H1 (cell line): ENCODE results near the gene MYL5. TPM values are rescaled to one million over a fixed set of nuclear protein-coding genes. Genes with fewer than 3 reads are reported as not detected.

Experiments used
- CTCF ChIA-PET: fragments of 300-600 bp; sonication (Branson Sonifier 250); formaldehyde crosslinking; loops from one replicate; lab custom pipeline; 2021; ENCODE audit not compliant: partially characterized antibody; lab: Charles Lee
- POLR2A ChIA-PET: fragments of 300-600 bp; sonication (Branson Sonifier 250); formaldehyde crosslinking; loops from one replicate; lab custom pipeline; 2021; ENCODE audit warnings: inconsistent platforms; ENCODE audit not compliant: partially characterized antibody; lab: Charles Lee
- DNase-seq, 2 experiments: peaks; one replicate each; pipeline versions ENCODE4 v3.0.0 to v3.0.0-alpha.2; 2010 to 2022; ENCODE audit warnings: low spot score in 2 of 2, low read depth in 1 of 2, mixed read lengths in 1 of 2
- FAIRE-seq: peaks from 2 replicates; lab custom pipeline; 2011; peaks lifted over from hg19 to GRCh38; lab: Jason Lieb, UNC
- H2AFZ ChIP-seq: 2 replicates; pipeline ENCODE4 v1.8.1; 2012; ENCODE audit warnings: low read length, inconsistent platforms
- H2AK5ac ChIP-seq: 2 replicates; pipeline ENCODE4 v1.6.1; 2013; ENCODE audit warnings: low read depth, low read length
- H2BK120ac ChIP-seq: replicated peaks from 2 replicates; pipeline ENCODE3; 2013; ENCODE audit warnings: low read depth, low read length, inconsistent platforms
- H2BK12ac ChIP-seq: 2 replicates; pipeline ENCODE4 v1.6.1; 2013; ENCODE audit warnings: low read depth, low read length
- H2BK15ac ChIP-seq: 2 replicates; pipeline ENCODE4 v1.6.1; 2013; ENCODE audit warnings: low read length
- H2BK20ac ChIP-seq: 2 replicates; pipeline ENCODE4 v1.6.1; 2013; ENCODE audit warnings: low read length
- H2BK5ac ChIP-seq: 2 replicates; pipeline ENCODE4 v1.6.1; 2013; ENCODE audit warnings: low read depth, low read length
- H3K14ac ChIP-seq: 2 replicates; pipeline ENCODE4 v1.6.1; 2013; ENCODE audit warnings: inconsistent platforms; ENCODE audit not compliant: insufficient read length
- H3K18ac ChIP-seq: 2 replicates; pipeline ENCODE4 v1.6.1; 2013; ENCODE audit warnings: low read length; ENCODE audit errors: extremely low read depth
- H3K23ac ChIP-seq: 2 replicates; pipeline ENCODE4 v1.6.1; 2013; ENCODE audit warnings: inconsistent platforms; ENCODE audit not compliant: insufficient read length
- H3K23me2 ChIP-seq: 2 replicates; pipeline ENCODE4 v1.6.1; 2013; ENCODE audit warnings: low read depth, low read length
- H3K27ac ChIP-seq: 2 replicates; pipeline ENCODE4 v1.6.1; 2011; ENCODE audit warnings: low read depth, low read length, inconsistent platforms
- H3K27me3 ChIP-seq, 4 experiments: replicated peaks in 1 of 4; 1 replicate in 1 of 4; 2 replicates in 3 of 4; pipeline versions ENCODE4 v1.6.1 to v1.8.1; 2011 to 2013; ENCODE audit warnings: low read length in 3 of 4, mild to moderate bottlenecking in 3 of 4, inconsistent platforms in 2 of 4, mixed read lengths in 2 of 4, moderate library complexity in 1 of 4; ENCODE audit not compliant: control insufficient read depth in 3 of 4, insufficient read depth in 3 of 4; ENCODE audit errors: extremely low read depth in 1 of 4
- H3K36me3 ChIP-seq, 4 experiments: 2 replicates each; pipeline versions ENCODE4 v1.6.1 to v1.8.1; 2011 to 2013; ENCODE audit warnings: mild to moderate bottlenecking in 4 of 4, low read length in 3 of 4, moderate library complexity in 2 of 4, control low read depth in 1 of 4, inconsistent platforms in 1 of 4; ENCODE audit not compliant: insufficient read depth in 4 of 4, control insufficient read depth in 2 of 4
- H3K4ac ChIP-seq: replicated peaks from 2 replicates; pipeline ENCODE3; 2013; ENCODE audit warnings: low read length, low read depth, mixed read lengths, inconsistent platforms; ENCODE audit not compliant: insufficient read length
- H3K4me1 ChIP-seq, 4 experiments: replicated peaks in 1 of 4; 1 replicate in 1 of 4; 2 replicates in 3 of 4; pipeline versions ENCODE4 v1.6.1 to v1.8.1; 2011 to 2013; ENCODE audit warnings: low read length in 3 of 4, inconsistent platforms in 2 of 4, mixed read lengths in 1 of 4; ENCODE audit not compliant: insufficient read depth in 4 of 4, control insufficient read depth in 3 of 4
- H3K4me2 ChIP-seq, 2 experiments: 2 replicates each; pipeline versions ENCODE4 v1.6.1 to v1.8.1; 2011 to 2013; ENCODE audit warnings: low read depth in 2 of 2, low read length in 2 of 2, control low read depth in 1 of 2, inconsistent platforms in 1 of 2, mild to moderate bottlenecking in 1 of 2; ENCODE audit not compliant: insufficient read depth in 1 of 2
- H3K4me3 ChIP-seq, 4 experiments: fragments of 200-600, 300-600 bp in 1 of 4; sonication (generic), shearing (Covaris generic), sonication (Bioruptor Twin) in 1 of 4; 2 replicates each; pipeline versions ENCODE4 v1.5.1 to v1.8.1; 2011 to 2016; ENCODE audit warnings: low read length in 4 of 4, low read depth in 3 of 4, control low read depth in 2 of 4, inconsistent platforms in 2 of 4, mild to moderate bottlenecking in 2 of 4, mixed read lengths in 1 of 4, moderate library complexity in 1 of 4; ENCODE audit not compliant: insufficient read depth in 2 of 4; ENCODE audit errors: extremely low read depth in 1 of 4
- H3K56ac ChIP-seq: replicated peaks from 2 replicates; pipeline ENCODE3; 2013; ENCODE audit warnings: low read depth, mild to moderate bottlenecking, mixed read lengths, low read length, inconsistent platforms; ENCODE audit not compliant: insufficient read length
- H3K79me1 ChIP-seq: 2 replicates; pipeline ENCODE4 v1.6.1; 2013; ENCODE audit warnings: low read depth, low read length, control low read depth
- H3K79me2 ChIP-seq, 2 experiments: 2 replicates each; pipeline versions ENCODE4 v1.6.1 to v1.8.1; 2012 to 2013; ENCODE audit warnings: low read length in 2 of 2, mild to moderate bottlenecking in 2 of 2, inconsistent platforms in 1 of 2; ENCODE audit not compliant: insufficient read depth in 2 of 2, control insufficient read depth in 1 of 2
- H3K9ac ChIP-seq, 4 experiments: replicated peaks in 1 of 4; 1 replicate in 1 of 4; 2 replicates in 3 of 4; pipeline versions ENCODE4 v1.6.1 to v1.8.1; 2011 to 2013; ENCODE audit warnings: low read depth in 3 of 4, low read length in 3 of 4, control low read depth in 2 of 4, mild to moderate bottlenecking in 2 of 4, moderate library complexity in 2 of 4, inconsistent platforms in 1 of 4; ENCODE audit errors: extremely low read depth in 1 of 4
- H3K9me3 ChIP-seq, 2 experiments: 2 replicates each; pipeline versions ENCODE4 v1.6.1 to v1.8.1; 2012 to 2013; ENCODE audit warnings: mild to moderate bottlenecking in 2 of 2, moderate library complexity in 2 of 2, control low read depth in 1 of 2, inconsistent platforms in 1 of 2, low read depth in 1 of 2, low read length in 1 of 2, mixed read lengths in 1 of 2; ENCODE audit not compliant: insufficient read depth in 2 of 2
- H4K20me1 ChIP-seq, 2 experiments: replicated peaks in 1 of 2; 2 replicates each; pipeline versions ENCODE3 to v1.8.1; 2011 to 2013; ENCODE audit warnings: inconsistent platforms in 2 of 2, low read length in 2 of 2, mild to moderate bottlenecking in 1 of 2; ENCODE audit not compliant: insufficient read depth in 2 of 2, control insufficient read depth in 1 of 2
- H4K5ac ChIP-seq: 2 replicates; pipeline ENCODE4 v1.6.1; 2013; ENCODE audit warnings: low read length, low read depth, mixed read lengths, inconsistent platforms; ENCODE audit not compliant: insufficient read length
- H4K8ac ChIP-seq: 2 replicates; pipeline ENCODE4 v1.8.0; 2013; ENCODE audit warnings: mild to moderate bottlenecking, moderate library complexity, low read length, inconsistent platforms; ENCODE audit not compliant: insufficient read depth; ENCODE audit errors: extremely low read depth
- H4K91ac ChIP-seq: replicated peaks from 2 replicates; pipeline ENCODE3; 2013; ENCODE audit warnings: low read length, mixed read lengths, inconsistent platforms; ENCODE audit not compliant: insufficient read length
- CREB1 ChIP-seq: IDR thresholded peaks from 2 replicates; pipeline ENCODE4 v1.6.1; 2012; ENCODE audit warnings: inconsistent platforms
- CTBP2 ChIP-seq: IDR thresholded peaks from 2 replicates; pipeline ENCODE4 v1.7.0; 2011; ENCODE audit warnings: borderline replicate concordance, mild to moderate bottlenecking, moderate library complexity, mixed read lengths, low read length; ENCODE audit not compliant: insufficient read depth, insufficient read length
- POLR2A ChIP-seq, 2 experiments: IDR thresholded peaks; 1 replicate in 1 of 2; 2 replicates in 1 of 2; pipeline ENCODE4 v1.6.1; 2011; ENCODE audit warnings: low read depth in 2 of 2, low read length in 2 of 2, mild to moderate bottlenecking in 2 of 2; ENCODE audit errors: control extremely low read depth in 1 of 2
- WGBS, 2 experiments: shearing (Covaris generic) in 1 of 2; methylation state at CpG; one replicate each; pipeline versions ENCODE4 v1.1.6 to v1.1.7; 2013 to 2015; ENCODE audit warnings: low lambda C conversion rate in 2 of 2, mixed read lengths in 2 of 2, inconsistent platforms in 1 of 2, low coverage in 1 of 2, missing lambda C conversion rate in 1 of 2; ENCODE audit not compliant: insufficient replicate concordance in 2 of 2, insufficient coverage in 1 of 2, insufficient read length in 1 of 2; ENCODE audit errors: extremely low coverage in 1 of 2, missing lambda C conversion rate in 1 of 2; 5-methylcytosine and 5-hydroxymethylcytosine counted together
- polyA plus RNA-seq, 7 experiments: library from polyadenylated mRNA; depleted of rRNA in 3 of 7; stranded (reverse) in 5 of 7; unstranded in 2 of 7; fragments of >200 nt in 5 of 7; fragments of 200-250 nt in 2 of 7; gene quantifications; 1 replicate in 5 of 7; 2 replicates in 1 of 7; 4 replicates in 1 of 7; pipeline versions ENCODE4 v1.2.1 to v1.2.3, GENCODE V29; 2011 to 2013; ENCODE audit warnings: missing spikeins in 2 of 7, mixed read lengths in 2 of 7
- total RNA-seq: library from RNA; stranded (reverse); fragmentation: NEBNext Ultra II Directional; extraction: Animal tissue kit (Norgen Biotek cat#: 25700); gene quantifications from 2 replicates; pipeline ENCODE4 v1.2.1, GENCODE V29; 2021
- TF ChIP-seq, protein P1 (sequence below), 3 experiments: IDR thresholded peaks; 1 replicate in 2 of 3; 2 replicates in 1 of 3; pipeline versions ENCODE4 v1.5.1 to v1.6.1; 2011; ENCODE audit warnings: low read length in 3 of 3, mild to moderate bottlenecking in 3 of 3, inconsistent platforms in 2 of 3, low read depth in 1 of 3, moderate library complexity in 1 of 3; ENCODE audit not compliant: insufficient read depth in 1 of 3; ENCODE audit errors: control extremely low read depth in 1 of 3

Gene MYL5
- total and polyA plus RNA-seq, 2 of the 8 experiments (the other 6 are each of a cell fraction or from before 2014, with no cell fraction given): 5.7 to 6.8 TPM

DNA sequence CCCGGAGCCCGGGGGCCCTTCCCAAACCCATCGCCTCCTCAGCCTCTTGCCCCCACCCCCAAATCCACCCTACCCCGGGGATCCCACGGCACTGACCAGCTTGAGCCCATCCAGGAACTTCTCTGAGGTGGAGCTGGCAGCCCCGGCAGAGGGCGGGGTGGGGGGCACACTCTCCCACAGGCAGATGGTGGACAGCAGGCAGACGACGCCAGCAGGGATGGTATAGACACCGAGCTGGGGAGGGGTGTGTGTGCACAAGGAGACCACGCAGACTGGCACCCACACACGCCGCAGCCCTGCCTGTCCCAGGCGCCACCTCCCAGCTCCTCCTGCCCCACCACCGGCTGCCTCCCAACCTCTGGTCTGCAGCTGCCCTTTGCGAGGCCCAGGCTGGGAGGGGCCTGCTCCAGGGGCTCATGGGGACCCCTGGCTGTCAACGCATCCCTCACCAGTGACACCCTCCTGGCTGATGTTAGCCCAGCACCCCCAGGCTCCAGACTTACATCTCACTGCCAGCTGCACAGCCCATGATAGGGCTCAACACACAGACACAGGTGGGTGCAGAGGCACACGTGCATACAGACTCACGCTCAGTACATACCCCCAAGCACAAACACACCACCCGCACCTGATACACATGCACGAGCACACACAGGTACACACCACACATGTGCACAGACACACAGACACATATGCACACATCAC, 10.4 kb downstream of the MYL5 start:
- H2BK15ac ChIP-seq: no peak overlapping the region
- TF ChIP-seq, protein P1, sequence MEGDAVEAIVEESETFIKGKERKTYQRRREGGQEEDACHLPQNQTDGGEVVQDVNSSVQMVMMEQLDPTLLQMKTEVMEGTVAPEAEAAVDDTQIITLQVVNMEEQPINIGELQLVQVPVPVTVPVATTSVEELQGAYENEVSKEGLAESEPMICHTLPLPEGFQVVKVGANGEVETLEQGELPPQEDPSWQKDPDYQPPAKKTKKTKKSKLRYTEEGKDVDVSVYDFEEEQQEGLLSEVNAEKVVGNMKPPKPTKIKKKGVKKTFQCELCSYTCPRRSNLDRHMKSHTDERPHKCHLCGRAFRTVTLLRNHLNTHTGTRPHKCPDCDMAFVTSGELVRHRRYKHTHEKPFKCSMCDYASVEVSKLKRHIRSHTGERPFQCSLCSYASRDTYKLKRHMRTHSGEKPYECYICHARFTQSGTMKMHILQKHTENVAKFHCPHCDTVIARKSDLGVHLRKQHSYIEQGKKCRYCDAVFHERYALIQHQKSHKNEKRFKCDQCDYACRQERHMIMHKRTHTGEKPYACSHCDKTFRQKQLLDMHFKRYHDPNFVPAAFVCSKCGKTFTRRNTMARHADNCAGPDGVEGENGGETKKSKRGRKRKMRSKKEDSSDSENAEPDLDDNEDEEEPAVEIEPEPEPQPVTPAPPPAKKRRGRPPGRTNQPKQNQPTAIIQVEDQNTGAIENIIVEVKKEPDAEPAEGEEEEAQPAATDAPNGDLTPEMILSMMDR (IDR thresholded peaks at IDR 0.05; ENCODE audit: control extremely low read depth in 1 of 3, insufficient read depth in 1 of 3, low read depth in 1 of 3, low read length in 3 of 3): no peak
- no peak for TF ChIP-seq CREB1
- TF ChIP-seq CTBP2: no peak
- no peak for TF ChIP-seq POLR2A (IDR thresholded peaks at IDR 0.05; ENCODE audit: control extremely low read depth in 1 of 2, low read depth in 2 of 2, low read length in 2 of 2)
- no peak overlapping the region for H3K4me3 ChIP-seq
- 92% methylated on average over 20 of the region's 21 CpGs; no CpG with 5 or more reads in 1 of the 2 experiments for WGBS, 2 experiments
- H2BK120ac ChIP-seq: no peak overlapping the region
- POLR2A ChIA-PET: interaction anchor here (0.8 to 6.3 kb wide), 10 partner anchors 9 to 83 kb away, joined by 3 to 34 read pairs (median 4); partner anchors contain the start of genes ATP5ME and MYL5
- H2BK5ac ChIP-seq: 0 out of 2 replicates have a peak overlapping the region, but pooled peaks have one; percentile 35
- no peak overlapping the region for H3K23ac ChIP-seq
- no peak overlapping the region for H3K9ac ChIP-seq
- peak overlapping the region; percentile 77; the same call in 1 of the 2 replicates for H2AK5ac ChIP-seq
- no peak overlapping the region for H3K27ac ChIP-seq
- no peak overlapping the region for H3K4ac ChIP-seq
- no peaks in the 10 kb centered on the region for H3K79me1 ChIP-seq
- H3K23me2 ChIP-seq: peaks cover 6% of the 10 kb centered on the region; the same call in 1 of the 2 replicates
- CTCF ChIA-PET: interaction anchor here (0.6 to 5.7 kb wide), 26 partner anchors 7 to 295 kb away, joined by 3 to 65 read pairs (median 4); partner anchors contain the start of genes ATP5ME and MYL5
- H4K5ac ChIP-seq: no peak overlapping the region
- H3K27me3 ChIP-seq: no peaks in the 10 kb centered on the region
- no peak overlapping the region for H4K8ac ChIP-seq
- H4K20me1 ChIP-seq: peaks cover 0 to 10% of the 10 kb centered on the region in 2 experiments
- DNase-seq (no peak), FAIRE-seq (no peak)
- no peak overlapping the region; the same call in 1 of the 2 replicates for H3K18ac ChIP-seq
- H2AFZ ChIP-seq: no peak overlapping the region
- no peak overlapping the region for H3K14ac ChIP-seq
- peaks cover 0 to 32% (median 19%) of the 10 kb centered on the region in 4 experiments; a peak in 6 of 7 replicates for H3K4me1 ChIP-seq
- H3K9me3 ChIP-seq: no peaks in the 10 kb centered on the region
- no peak overlapping the region for H2BK20ac ChIP-seq
- no peaks in the 10 kb centered on the region for H3K36me3 ChIP-seq
- H2BK12ac ChIP-seq: 0 out of 2 replicates have a peak overlapping the region, but pooled peaks have one; percentile 50
- H4K91ac ChIP-seq: no peak overlapping the region
- no peaks in the 10 kb centered on the region for H3K79me2 ChIP-seq
- no peak overlapping the region for H3K4me2 ChIP-seq
- H3K56ac ChIP-seq: no peak overlapping the region
